CD4-positive, alpha-beta T cell treated with Interferon gamma for 1 hour (primary cell): ENCODE results near the gene TERT.

Experiments used
- DNase-seq: peaks from one replicate; pipeline ENCODE4 v3.0.0-alpha.2; 2020

Gene TERT

DNA sequence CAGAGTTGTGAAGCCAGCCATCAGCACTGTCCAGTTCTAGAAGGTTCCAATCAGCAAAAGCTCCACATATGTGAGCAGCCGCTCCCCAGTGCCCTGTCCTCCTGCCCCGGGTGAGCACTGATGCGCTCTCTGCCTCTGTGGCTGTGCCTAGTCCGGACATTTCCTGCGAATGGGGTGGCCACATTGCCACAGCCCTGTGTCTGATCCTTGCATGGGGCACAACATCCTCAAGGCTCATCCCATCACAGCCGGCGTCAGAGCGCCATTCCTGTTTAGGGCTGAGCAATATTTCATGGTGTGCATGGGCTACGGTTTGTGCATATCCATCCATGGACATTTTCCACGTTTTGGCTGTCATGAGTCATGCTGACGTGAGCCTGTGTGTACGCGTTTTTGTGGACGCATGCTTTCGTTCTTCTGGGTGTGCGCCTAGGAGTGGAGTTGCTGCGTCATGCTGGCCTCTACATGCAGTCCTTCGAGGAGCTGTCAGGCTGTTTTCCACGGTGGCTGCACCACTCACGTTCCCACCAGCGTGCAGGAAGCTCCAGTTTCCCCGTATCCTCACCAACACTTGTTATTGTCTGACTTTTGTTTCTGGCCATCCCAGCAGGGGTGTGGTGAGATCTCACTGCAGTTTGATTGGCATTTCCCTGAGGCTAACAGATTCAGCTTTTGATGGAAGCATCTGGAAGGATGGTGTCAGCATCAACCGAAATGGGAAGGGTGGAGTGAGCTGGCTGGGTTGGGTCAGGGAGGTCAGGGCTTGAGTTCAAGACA is 79.4 kb downstream of the TERT start:
- DNase-seq = no peak

DNA sequence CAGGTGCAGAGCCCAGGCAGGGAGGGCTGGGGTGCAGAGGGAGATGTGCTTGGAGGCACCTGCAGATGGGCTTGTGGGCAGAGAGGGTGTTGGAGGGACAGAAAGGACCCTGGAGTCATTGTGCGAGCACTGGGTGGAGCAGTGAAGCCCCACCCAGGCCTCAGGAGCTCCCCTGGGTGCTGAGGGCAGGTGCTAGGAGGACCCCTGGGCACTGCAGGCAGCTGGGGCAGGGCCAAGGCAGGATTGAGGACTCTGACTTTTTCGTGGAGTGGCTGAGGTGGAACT is 80.0 kb downstream of the TERT start:
- no peak for DNase-seq

DNA sequence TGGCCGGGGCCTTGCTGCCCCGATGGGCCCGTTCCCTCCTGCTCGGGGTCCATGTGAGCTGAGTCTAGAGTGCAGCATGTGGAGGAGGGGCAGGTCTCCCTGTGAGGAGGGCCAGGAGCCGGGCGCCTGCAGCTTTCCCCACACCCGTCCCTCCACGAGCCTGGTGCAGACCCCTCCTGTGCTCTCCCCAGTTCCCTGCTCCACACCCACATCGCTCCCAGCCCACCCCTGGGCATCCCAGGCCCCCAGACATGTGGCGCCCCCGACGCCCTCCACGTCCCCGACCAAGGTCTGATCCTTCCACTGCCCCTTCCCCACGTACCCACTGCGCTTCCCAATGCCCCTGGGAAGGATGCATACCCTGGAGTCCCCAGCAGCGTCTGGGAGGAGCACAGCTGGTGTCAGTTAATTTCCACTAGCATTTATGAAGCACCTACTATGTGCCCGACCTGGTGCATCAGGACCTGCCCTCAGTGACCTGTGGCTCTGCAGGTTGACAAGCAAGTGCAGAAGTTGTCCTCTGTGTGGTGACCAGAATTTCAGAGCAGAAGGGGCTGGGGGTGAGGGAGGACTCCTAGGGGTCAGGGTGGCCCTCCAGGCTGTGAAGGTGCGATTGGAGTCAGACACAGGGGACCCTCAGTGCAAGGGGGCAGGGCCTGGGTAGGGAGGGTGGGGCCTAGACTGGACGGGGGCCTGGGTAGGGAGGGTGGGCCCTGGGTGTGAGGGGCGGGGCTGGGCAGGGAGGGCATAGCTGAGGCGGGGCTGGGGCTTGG is 80.5 kb downstream of the TERT start:
- no peak for DNase-seq

DNA sequence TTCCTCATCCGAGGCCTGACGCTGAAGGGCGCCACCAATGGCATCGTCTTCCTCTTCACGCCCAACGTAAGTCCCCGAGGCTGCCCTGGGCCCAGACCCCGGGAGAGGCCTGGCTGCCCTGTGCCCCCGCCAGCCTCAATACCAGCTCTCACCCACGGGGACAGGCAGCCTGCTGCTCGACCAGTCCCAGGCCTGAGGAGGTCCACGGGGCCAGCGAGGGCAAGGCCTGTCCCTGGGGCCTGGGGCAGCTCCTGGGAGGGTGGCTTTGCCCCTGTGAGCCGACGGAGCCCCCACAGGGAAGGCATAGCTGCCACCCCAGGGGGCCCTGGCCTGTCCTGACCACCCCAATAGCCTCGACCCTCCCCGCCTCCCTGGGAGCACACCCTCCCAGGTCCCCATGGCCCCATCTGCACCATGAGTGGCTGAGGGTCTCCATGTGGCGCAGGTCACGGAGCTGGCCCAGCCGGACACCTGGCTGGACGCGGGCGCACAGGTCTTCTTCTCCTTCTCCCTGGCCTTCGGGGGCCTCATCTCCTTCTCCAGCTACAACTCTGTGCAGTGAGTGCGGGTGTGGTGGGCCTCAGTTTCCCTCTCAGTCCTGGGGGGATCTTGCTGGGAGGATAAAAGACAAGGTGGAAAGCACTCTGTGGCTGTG is 81.2 kb downstream of the TERT start:
- no peak for DNase-seq

DNA sequence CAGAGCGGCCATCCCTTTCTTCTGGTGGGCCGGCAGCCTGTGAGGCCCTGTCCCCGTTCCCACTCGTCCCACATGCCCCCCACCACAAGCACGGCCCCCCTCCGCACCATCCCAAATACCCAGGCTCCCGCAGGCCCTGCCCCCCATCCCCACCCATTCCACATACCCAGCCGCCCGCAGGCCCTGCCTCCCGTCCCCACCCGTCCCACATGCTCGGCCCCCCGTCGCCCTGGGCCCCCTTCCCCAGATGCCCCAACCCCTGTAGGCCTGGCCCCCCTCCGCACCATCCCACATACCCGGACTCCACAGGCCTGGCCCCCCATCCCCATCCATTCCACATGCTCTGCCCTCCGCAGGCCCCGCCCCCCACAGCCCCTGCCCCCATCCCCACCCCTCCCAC is 82.0 kb downstream of the TERT start:
- no peak for DNase-seq

DNA sequence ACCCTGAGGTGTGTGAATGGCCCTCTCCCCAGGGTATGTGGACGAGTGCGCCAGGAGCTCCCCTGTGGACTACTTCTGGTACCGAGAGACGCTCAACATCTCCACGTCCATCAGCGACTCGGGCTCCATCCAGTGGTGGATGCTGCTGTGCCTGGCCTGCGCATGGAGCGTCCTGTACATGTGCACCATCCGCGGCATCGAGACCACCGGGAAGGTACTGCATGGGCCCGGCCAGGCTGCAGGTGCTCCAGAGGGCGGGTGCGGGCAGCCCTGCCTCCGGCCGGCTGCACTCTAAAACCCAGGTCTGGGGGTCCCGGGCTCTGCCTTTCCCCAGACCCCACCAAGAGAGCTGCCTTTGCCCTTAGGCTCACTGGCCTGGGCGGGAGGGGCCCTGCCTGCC is 82.6 kb downstream of the TERT start:
- DNase-seq = no peak

DNA sequence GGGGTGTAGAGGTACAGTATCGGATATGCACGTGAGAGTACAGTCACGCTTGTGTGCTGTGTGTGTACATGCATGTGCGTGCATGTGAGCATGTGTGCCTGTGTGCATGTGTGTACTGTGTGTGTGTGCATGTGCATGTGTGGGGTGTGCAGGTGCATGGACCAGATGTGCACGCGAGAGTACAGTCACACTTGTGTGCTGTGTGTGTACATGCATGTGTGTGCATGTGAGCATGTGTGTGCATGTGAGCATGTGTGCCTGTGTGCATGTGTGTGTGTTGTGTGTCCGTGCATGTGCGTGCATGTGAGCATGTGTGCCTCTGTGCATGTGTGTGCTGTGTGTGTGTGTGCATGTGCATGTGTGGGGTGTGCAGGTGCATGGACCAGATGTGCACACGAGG is 83.2 kb downstream of the TERT start:
- no peak for DNase-seq

DNA sequence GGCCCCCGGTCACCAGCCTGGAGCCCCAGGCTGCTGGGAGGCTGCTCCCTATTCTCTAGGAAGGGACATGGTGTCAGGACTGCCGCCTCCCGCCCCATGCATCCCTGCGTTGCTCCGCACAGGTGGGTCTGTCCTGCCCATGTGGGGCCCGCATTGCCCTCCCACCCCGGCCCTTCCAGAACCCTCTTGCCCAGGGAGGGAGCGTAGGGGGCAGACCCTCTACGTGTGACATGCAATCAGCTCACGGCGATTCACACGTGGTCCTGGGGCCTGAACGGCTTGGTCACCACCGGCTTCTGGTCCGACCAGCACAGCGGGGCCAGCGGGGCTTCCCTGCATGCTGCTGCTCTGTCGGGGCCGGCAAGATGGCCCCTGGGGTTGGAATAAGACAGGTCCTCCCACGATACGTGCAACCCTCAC is 84.0 kb downstream of the TERT start:
- DNase-seq = no peak

DNA sequence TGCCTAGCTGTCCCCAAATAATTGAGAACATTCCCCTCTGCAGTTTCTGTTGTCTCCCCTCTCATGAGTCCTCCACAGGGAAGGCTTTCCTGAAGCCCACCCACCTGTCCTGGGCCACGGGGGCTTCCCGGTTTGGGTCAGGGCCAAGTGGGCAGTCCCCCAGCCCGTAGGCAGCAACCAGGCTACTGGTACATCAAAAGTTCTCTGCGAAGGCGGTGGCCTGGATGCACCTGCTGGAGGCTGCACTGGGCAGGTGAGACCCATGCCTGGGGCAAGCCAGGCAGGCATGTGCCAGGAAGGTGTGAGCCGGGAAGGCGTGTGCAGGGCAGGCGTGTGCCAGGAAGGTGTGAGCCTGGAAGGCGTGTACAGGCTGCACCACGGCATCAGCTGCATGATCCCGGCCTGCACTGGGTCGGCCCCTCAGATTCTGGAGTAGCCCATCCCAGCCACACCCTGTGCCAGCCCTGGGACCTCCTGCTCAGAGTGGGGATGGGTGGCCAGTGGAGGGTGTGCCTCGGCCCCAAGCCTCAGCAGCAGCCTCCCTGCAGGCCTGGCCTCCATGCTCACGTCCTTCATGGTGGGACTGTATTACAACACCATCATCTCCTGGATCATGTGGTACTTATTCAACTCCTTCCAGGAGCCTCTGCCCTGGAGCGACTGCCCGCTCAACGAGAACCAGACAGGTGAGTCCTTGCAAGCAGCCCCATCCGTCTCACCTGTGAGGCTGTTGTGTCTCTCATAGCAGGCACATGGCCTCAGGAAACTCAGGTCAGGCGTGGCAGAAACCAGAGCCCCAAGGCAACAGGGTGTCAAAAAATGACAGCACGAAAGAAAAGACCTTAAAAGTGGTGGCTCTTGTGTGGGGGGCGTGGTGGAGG is 84.7 kb downstream of the TERT start:
- DNase-seq = no peak

DNA sequence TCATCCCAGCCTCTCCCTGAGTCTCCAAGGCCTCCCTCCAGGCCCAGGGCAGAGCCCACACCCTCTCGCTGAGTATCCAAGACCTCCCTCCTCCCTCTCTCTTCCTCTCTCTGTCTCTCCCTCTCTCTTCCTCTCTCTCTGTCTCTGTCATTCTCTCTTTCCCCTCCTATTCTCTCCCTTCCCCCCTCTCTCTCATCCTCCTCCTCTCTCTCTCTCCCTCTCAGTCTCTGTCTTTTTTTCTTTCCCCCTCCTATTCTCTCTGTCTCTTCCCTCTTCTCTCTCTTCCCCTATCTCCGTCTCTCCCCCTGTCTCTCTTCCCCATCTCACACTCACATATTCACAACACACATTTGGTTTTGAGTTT is 85.4 kb downstream of the TERT start:
- no peak for DNase-seq

DNA sequence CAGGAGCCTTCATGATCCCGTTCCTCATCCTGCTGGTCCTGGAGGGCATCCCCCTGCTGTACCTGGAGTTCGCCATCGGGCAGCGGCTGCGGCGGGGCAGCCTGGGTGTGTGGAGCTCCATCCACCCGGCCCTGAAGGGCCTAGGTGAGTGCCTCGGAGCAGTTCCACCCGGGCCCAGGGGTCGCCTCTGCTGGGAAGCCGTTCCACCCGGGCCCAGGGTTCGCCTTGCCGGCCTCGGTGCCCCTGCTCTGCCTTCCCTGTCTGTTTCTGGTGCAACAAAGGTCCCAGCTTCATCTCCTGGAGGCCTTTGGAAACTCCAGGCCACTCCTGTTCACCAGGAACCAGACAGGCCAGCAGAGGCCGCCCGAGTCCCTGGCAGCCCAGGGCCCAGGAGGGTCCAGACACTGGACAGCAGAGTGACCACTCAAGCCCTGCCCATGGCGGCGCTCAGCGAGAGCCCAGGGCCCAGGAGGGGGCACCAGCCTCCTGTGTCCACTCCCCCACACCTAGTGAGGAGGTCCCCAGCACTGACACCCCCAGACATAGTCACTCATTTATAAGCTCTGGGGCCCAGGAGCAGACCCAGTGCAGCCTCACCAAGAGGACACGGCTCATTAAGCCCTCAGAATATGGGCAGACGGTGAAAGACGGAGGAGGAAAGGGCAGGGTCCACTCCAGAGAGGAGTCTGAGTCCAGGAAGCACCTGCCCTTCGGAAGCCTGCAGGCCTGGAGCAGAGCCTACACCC is 86.0 kb downstream of the TERT start:
- no peak for DNase-seq

DNA sequence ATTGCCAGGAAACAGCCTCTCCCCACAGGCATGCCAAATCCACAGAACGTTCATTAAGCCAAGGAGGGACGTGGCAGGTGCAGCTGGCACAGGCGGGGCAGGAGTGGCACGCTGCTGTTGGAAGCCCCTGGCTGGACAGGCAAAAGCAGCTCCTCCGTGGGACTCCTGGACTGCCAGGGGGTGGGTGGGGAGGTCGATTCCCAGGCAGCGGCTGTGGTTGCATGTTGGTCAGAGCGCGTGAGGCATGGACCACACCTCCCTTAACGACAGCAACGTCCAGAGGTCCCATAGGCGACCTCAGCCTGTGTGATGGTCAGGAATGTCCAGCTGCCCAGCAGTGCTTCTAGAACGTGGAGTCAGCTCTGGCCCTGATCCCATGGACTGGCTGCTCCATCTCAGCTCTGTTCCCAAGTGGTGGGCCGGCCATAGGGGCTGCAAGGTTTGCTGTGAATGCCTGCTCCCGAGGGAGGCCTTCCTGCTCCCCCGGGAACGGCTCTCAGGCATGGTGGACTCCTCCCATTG is 86.6 kb downstream of the TERT start:
- no peak for DNase-seq

DNA sequence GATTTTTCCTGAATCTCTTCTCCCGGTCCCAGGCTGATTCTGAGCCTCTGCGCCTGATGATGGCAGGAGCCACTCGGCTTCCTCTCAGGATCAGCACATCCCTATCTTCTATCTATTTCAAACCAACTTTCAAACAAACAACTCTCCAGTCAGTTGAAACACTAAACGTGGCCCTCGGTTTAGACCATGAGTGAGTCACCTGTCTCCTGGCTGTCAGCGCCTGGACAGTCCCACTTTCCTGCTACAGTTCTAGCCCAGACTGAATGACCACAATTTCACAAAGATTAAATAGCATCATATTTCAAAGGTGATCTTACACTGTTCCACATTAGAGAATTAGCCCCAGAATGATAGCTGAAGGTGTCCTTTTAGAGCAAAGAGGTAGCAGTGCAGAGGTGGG is 87.3 kb downstream of the TERT start:
- no peak for DNase-seq

DNA sequence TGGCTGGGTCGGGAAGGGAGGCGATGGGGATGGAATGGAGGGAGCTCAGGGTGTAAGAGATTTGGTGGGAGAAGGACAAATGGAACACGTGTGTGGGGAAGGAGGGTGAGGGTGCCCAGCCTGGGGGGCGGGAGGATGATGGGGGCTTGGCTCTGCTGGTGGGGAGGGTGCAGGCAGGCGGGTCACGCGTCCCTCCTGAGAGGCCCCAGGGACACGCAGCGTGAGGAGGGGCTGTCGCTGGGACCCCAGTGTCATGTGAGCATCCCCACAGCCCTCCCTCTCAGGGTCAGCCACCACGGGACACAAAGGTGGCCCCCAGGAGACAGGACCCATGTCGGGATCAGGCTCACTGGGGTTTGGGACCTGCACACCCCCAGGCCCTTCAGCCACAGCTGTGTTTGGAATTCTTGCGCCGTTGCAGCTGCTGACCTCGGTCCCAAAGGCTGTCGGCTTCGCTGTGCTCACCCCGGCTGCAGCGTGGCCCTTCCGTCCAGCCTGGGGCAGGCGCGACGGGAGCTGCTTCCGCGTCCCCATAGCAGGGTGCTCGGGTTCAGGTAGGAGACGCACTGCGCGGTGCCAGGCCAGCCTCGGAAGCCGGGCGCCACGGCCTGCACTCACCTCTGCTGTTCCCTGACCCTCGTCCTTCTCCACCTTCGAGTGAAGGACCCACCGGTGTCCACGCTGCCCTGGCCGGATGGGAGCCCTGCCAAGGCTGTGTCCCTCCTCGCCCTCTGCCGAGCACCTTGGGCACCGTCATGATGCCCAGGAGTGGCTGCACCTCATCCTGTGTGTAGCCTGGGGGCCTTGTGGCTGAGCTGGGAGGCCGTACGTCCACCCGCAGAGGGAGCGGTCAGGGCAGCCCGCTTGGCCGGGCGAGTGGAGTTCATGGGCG is 88.1 kb downstream of the TERT start:
- no peak for DNase-seq

DNA sequence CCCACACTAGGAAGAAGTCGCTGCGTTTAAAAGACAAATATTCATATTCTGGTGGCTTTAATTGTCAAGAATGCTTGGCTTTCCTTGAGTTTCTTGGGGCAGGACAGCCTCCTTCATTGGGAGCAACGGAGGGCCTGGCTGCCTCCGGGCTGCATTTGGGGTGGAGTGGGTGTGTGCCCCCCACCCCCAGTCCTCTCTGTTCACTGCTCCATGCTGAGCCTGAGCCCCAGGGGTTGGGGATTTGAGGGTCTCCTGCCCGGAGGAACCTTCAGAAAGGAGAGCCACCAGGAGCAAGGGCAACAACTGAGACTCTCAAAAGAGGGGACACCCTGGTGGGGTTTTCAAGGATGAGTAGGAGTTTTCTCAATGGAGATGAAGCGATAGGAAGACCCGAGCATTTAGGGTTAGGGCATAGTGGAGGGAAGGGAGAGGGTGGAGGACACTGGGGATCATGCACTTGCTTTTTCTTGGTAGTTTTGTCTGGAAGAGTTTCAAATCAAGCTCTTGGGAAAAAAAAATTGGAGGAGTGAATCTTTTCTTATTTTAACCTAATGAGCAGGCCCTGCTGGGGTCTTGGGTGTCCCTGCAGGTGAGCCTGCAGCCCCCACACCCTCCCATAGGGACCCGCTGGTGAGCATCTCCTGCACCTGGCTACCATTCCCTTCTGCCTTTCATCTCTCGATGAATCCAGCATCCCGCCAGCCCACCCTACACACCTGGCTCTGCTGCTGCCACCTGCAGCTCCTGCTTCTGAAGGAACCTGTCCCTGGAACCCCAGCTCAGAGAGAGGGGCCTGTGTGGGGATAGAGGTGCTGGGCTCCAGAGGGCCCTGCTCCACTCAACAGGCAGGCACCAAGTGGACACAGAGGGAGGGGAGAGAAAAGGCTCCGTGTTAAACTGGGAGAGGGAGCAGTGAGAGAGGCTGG is 89.3 kb downstream of the TERT start:
- no peak for DNase-seq

DNA sequence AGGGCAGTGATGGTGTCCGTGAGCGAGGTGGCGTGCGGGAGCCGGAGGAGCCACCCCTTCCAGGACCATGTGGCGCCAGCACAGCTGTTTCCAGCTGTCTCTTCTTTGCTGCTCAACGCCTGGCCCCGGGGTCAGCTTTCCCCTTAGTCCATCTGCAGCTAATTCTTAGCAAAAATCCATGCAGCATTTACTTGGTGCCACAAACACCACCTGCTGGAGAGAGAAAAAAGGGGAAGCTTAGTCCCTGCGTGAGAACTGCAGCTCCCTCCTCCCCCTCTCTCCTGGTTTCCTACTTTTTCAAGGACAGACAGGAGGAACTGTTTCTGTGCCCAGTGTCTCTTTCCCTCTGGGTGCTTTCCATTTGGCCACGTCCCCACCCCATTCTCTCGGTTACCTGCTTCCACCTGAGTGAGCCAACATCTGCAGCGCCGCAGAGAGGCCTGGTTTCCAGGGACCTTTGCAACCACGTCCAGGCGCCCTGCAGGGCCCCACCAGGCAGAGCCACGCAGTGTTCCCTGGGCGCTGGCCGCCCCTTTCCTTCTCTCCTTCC is 90.1 kb downstream of the TERT start:
- DNase-seq = no peak

DNA sequence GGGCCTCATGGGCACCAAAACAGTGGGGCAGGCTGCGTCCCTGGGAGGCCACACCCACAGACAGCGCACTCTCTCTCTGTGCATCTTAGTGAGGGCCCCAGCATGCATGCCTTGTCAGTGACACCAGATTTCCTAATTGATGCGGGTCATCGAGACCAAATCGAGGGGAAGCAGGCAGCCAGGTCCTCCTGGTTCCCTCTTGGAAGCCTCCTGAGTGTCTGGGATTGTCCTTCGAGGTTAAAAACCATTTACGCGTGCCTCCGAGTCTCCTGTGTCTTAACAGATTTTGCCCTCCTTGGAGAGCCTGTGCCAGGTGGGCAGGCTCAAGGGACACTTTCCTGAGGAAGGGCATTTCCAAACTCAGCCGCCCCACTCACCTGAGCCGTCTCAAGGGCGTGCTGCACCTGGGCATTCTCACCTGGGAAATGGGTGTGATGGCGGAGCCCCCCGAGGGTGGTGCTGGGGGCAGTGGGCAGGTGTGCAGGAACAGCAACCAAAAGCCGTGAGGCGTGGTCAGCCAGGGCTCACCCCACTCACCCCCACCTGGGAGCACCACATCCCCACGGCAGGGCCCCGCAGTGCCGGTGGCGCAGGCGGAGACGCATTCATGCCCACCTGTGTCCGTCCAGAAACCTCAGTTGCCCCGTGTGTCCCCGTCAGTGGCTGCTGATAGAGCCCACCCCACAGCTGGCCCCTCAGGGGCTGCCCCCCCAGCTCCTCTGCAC is 90.7 kb downstream of the TERT start:
- DNase-seq = no peak

DNA sequence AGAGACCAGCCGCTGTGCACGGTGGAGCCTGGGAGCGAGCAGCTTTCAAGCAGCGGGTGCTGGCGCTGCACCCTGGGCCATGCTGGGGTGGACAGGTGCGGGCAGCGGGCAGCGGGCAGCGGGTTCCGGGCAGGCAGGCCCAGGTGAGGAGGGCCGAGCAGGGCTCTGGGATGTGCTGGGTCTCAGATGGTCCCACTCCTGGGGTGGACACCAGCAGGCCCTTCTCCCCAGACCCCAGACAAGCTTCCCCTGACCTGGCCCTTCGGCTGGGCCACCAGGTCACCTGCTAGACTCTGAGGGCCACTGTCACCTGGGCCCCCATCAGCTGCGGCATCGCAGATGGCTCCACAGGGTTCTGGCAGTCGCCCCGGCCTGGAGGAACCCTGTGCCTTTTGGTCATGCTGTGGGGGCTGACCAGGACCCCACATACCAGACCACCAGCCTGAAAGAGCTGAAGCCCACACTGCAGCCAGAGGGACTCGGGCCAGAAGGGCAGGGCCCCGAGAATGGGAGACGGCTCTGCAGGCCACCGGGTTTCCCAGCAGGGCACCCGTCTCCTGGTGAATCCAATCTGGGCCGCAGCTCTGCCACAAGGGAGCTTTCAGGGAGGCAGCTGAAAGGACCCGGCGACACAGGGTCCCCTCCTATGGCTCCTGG is 91.4 kb downstream of the TERT start:
- no peak for DNase-seq
